IMR-90 (cell line): ENCODE data around the gene PSAPL1. TPM values are rescaled to one million over a fixed set of nuclear protein-coding genes. Genes with fewer than 3 reads are reported as not detected.

Source experiments
- ATAC-seq: fragments of 200-7000 bp; cut with Tn5 transposase; 2 replicates; pipeline ENCODE4 v1.9.1; 2020; ENCODE audit warnings: low read depth, mild to moderate bottlenecking, moderate library complexity
- BruUV-seq: library from RNA; stranded (reverse); fragments of 400-500 nt; replicated peaks from 2 replicates; lab custom pipeline; 2021; lab: Mats Ljungman, UMichigan
- CTCF ChIA-PET: fragments of 300-600 bp; formaldehyde crosslinking; extraction: SDS; loops from one replicate; lab custom pipeline; 2021; ENCODE audit warnings: antibody characterized with exemption; lab: Yijun Ruan, JAX
- POLR2A ChIA-PET: fragments of 300-600 bp; sonication (Branson Sonifier 250); formaldehyde crosslinking; loops from one replicate; lab custom pipeline; 2022; ENCODE audit warnings: antibody characterized with exemption; ENCODE audit not compliant: unreplicated experiment; lab: Charles Lee
- DNase-seq: peaks from one replicate; pipeline ENCODE4 v3.0.0; 2013
- H2AFZ ChIP-seq: replicated peaks from 2 replicates; pipeline ENCODE3; 2013; ENCODE audit warnings: low read length, mild to moderate bottlenecking; ENCODE audit not compliant: poor library complexity
- H2AK5ac ChIP-seq: 2 replicates; pipeline ENCODE4 v1.6.1; 2013; ENCODE audit warnings: low read depth, low read length, inconsistent platforms
- H2AK9ac ChIP-seq: replicated peaks from 2 replicates; pipeline ENCODE3; 2013; ENCODE audit warnings: mild to moderate bottlenecking, low read depth, low read length, moderate library complexity; ENCODE audit not compliant: poor library complexity
- H2BK120ac ChIP-seq: 2 replicates; pipeline ENCODE4 v1.6.1; 2013; ENCODE audit warnings: low read depth, low read length, inconsistent platforms
- H2BK15ac ChIP-seq: 3 replicates; pipeline ENCODE4 v1.6.1; 2013; ENCODE audit warnings: low read depth, low read length, inconsistent platforms
- H2BK20ac ChIP-seq: 2 replicates; pipeline ENCODE4 v1.6.1; 2013; ENCODE audit warnings: low read depth, mild to moderate bottlenecking, inconsistent platforms, low read length, moderate library complexity
- H2BK5ac ChIP-seq: 2 replicates; pipeline ENCODE4 v1.6.1; 2013; ENCODE audit warnings: mild to moderate bottlenecking, low read depth, low read length, inconsistent platforms; ENCODE audit not compliant: poor library complexity, severe bottlenecking
- H3K14ac ChIP-seq: replicated peaks from 2 replicates; pipeline ENCODE4 v1.6.1; 2013; ENCODE audit warnings: low read depth, low read length, inconsistent platforms
- H3K18ac ChIP-seq: 2 replicates; pipeline ENCODE4 v1.6.1; 2013; ENCODE audit warnings: low read depth, low read length, control low read depth
- H3K23ac ChIP-seq: 2 replicates; pipeline ENCODE4 v1.6.1; 2013; ENCODE audit warnings: low read depth, low read length, inconsistent platforms
- H3K27ac ChIP-seq: 2 replicates; pipeline ENCODE4 v1.5.1; 2013; ENCODE audit warnings: mild to moderate bottlenecking, control low read depth, low read length; ENCODE audit not compliant: insufficient read depth
- H3K27me3 ChIP-seq: 2 replicates; pipeline ENCODE4 v1.6.1; 2013; ENCODE audit warnings: low read length; ENCODE audit not compliant: control insufficient read depth, insufficient read depth
- H3K36me3 ChIP-seq: 2 replicates; pipeline ENCODE4 v1.6.1; 2013; ENCODE audit warnings: low read length, mixed read lengths; ENCODE audit not compliant: control insufficient read depth, insufficient read depth
- H3K4ac ChIP-seq: 2 replicates; pipeline ENCODE4 v1.6.1; 2013; ENCODE audit warnings: low read depth, low read length, inconsistent platforms
- H3K4me1 ChIP-seq: 2 replicates; pipeline ENCODE4 v1.6.1; 2013; ENCODE audit warnings: low read length, mixed read lengths; ENCODE audit not compliant: control insufficient read depth, insufficient read depth
- H3K4me2 ChIP-seq: 2 replicates; pipeline ENCODE4 v1.6.1; 2013; ENCODE audit warnings: low read depth, mild to moderate bottlenecking, control low read depth, low read length, moderate library complexity
- H3K4me3 ChIP-seq: 2 replicates; pipeline ENCODE4 v1.5.1; 2013; ENCODE audit warnings: low read depth, mild to moderate bottlenecking, control low read depth, low read length, moderate library complexity; ENCODE audit not compliant: insufficient read depth
- H3K56ac ChIP-seq: 2 replicates; pipeline ENCODE4 v1.6.1; 2013; ENCODE audit warnings: low read length, inconsistent platforms; ENCODE audit not compliant: insufficient read depth; ENCODE audit errors: extremely low read depth
- H3K79me1 ChIP-seq, 2 experiments: 2 replicates each; pipeline ENCODE4 v1.6.1; 2013; ENCODE audit warnings: low read length in 2 of 2, inconsistent platforms in 1 of 2, low read depth in 1 of 2
- H3K9ac ChIP-seq: 2 replicates; pipeline ENCODE4 v1.6.1; 2013; ENCODE audit warnings: low read depth, low read length, control low read depth
- H3K9me1 ChIP-seq: 2 replicates; pipeline ENCODE4 v1.6.1; 2013; ENCODE audit warnings: low read length, inconsistent platforms; ENCODE audit not compliant: insufficient read depth
- H3K9me3 ChIP-seq: 2 replicates; pipeline ENCODE4 v1.6.1; 2013; ENCODE audit warnings: low read length; ENCODE audit not compliant: control insufficient read depth, insufficient read depth
- H4K20me1 ChIP-seq: 2 replicates; pipeline ENCODE4 v1.6.1; 2013; ENCODE audit warnings: low read length, inconsistent platforms; ENCODE audit not compliant: insufficient read depth
- H4K5ac ChIP-seq: 2 replicates; pipeline ENCODE4 v1.6.1; 2013; ENCODE audit warnings: mild to moderate bottlenecking, low read depth, low read length, control low read depth
- H4K8ac ChIP-seq, 2 experiments: 2 replicates each; pipeline ENCODE4 v1.6.1; 2013; ENCODE audit warnings: low read depth in 2 of 2, low read length in 2 of 2, control low read depth in 1 of 2, inconsistent platforms in 1 of 2
- H4K91ac ChIP-seq: 2 replicates; pipeline ENCODE4 v1.6.1; 2013; ENCODE audit warnings: low read depth, low read length, inconsistent platforms; ENCODE audit not compliant: insufficient read depth
- CEBPB ChIP-seq: IDR thresholded peaks from 2 replicates; pipeline ENCODE4 v1.6.1; 2012; ENCODE audit warnings: low read depth, low read length, improper control_type of control experiment
- CHD1 ChIP-seq: IDR thresholded peaks from 2 replicates; pipeline ENCODE4 v1.6.1; 2012; ENCODE audit warnings: low read depth, low read length, improper control_type of control experiment
- ELK1 ChIP-seq: fragments of 150-350 bp; IDR thresholded peaks from 2 replicates; pipeline ENCODE4 v1.6.1; 2016; ENCODE audit warnings: low read depth, mild to moderate bottlenecking, low read length, moderate library complexity, borderline replicate concordance
- FOS ChIP-seq: fragments of 150-350 bp; IDR thresholded peaks from 2 replicates; pipeline ENCODE4 v1.6.1; 2016; ENCODE audit warnings: low read depth, low read length
- RAD21 ChIP-seq: IDR thresholded peaks from 2 replicates; pipeline ENCODE4 v1.6.1; 2012; ENCODE audit warnings: low read length, improper control_type of control experiment
- RCOR1 ChIP-seq: IDR thresholded peaks from 2 replicates; pipeline ENCODE4 v1.6.1; 2012; ENCODE audit warnings: mild to moderate bottlenecking, low read length, improper control_type of control experiment; ENCODE audit not compliant: insufficient replicate concordance
- RFX5 ChIP-seq: IDR thresholded peaks from 2 replicates; pipeline ENCODE4 v1.8.0; 2012; ENCODE audit warnings: low read depth, mild to moderate bottlenecking, low read length, moderate library complexity
- USF2 ChIP-seq: fragments of 150-350 bp; IDR thresholded peaks from 2 replicates; pipeline ENCODE4 v1.6.1; 2017; ENCODE audit warnings: mild to moderate bottlenecking, antibody characterized with exemption, low read length, low read depth
- WGBS, 2 experiments: methylation state at CpG; one replicate each; pipeline versions ENCODE4 v1.1.5 to v1.1.7; 2013; ENCODE audit warnings: missing lambda C conversion rate in 2 of 2; ENCODE audit not compliant: insufficient read length in 1 of 2; ENCODE audit errors: extremely low coverage in 2 of 2; 5-methylcytosine and 5-hydroxymethylcytosine counted together
- dilution Hi-C: fragments of 300-500 bp; cut with HindIII; formaldehyde crosslinking; loops from one replicate; pipeline ENCODE4 v1.14.3; 2018; ENCODE audit warnings: low sequenced_read_pairs; ENCODE audit not compliant: unreplicated experiment
- in situ Hi-C: fragments of 300-500 bp; cut with MboI; formaldehyde crosslinking; loops from 3 replicates; pipeline ENCODE4 v1.14.3; 2019; ENCODE audit warnings: low sequenced_read_pairs, inconsistent platforms, mixed read lengths
- intact Hi-C: fragments of 100-400 bp; cut with micrococcal nuclease; formaldehyde crosslinking; loops from 2 replicates; pipeline ENCODE4 v1.10.0; 2022
- polyA plus RNA-seq, 3 experiments: library from polyadenylated mRNA; depleted of rRNA; stranded (reverse); fragments of >200 nt; gene quantifications; 2 replicates each; pipeline ENCODE4 v1.2.3, GENCODE V29; 2012; ENCODE audit warnings: low replicate concordance in 1 of 3
- total RNA-seq: library from RNA; depleted of rRNA; stranded (reverse); fragments of >200 nt; gene quantifications from 2 replicates; pipeline ENCODE4 v1.2.3, GENCODE V29; 2012
- TF ChIP-seq, protein P1 (sequence below): conservative IDR thresholded peaks from 2 replicates; pipeline ENCODE4 v1.5.1; 2012; ENCODE audit warnings: mild to moderate bottlenecking, low read depth, low read length, improper control_type of control experiment

Gene PSAPL1
- total and polyA plus RNA-seq, 2 of the 4 experiments (the other 2 are of a cell fraction) = not detected

- H2BK120ac ChIP-seq = no peak overlapping the region
- no peak overlapping the region for H3K9ac ChIP-seq
- dilution Hi-C loops = no loop called here
- in situ Hi-C loops = no loop called here
- no peaks in the 10 kb centered on the region; the same call in 1 of the 2 replicates for H4K20me1 ChIP-seq
- no peak for ATAC-seq
- no peak for DNase-seq
- no peak overlapping the region for H2AFZ ChIP-seq
- H4K8ac ChIP-seq = no peak overlapping the region
- no peak overlapping the region for H3K4me2 ChIP-seq
- no peaks in the 10 kb centered on the region for H3K9me3 ChIP-seq
- H2AK9ac ChIP-seq = no peak overlapping the region
- intact Hi-C loops = no loop called here
- no peak overlapping the region for H3K18ac ChIP-seq
- peaks cover 33% of the 10 kb centered on the region for H3K27me3 ChIP-seq
- H4K91ac ChIP-seq = no peak overlapping the region
- no peak overlapping the region for H3K23ac ChIP-seq
- H2BK15ac ChIP-seq = no peak overlapping the region
- POLR2A ChIA-PET = no interaction called here
- WGBS, 2 experiments = no CpG with 5 or more reads among the region's 8 CpGs
- BruUV-seq = no TSS peak
- no peak overlapping the region for H3K4ac ChIP-seq
- H3K27ac ChIP-seq = no peak overlapping the region
- H3K36me3 ChIP-seq = no peaks in the 10 kb centered on the region
- H3K9me1 ChIP-seq = no peaks in the 10 kb centered on the region
- H3K79me1 ChIP-seq = no peaks in the 10 kb centered on the region
- no peak overlapping the region for H3K56ac ChIP-seq
- no peak overlapping the region for H2BK20ac ChIP-seq
- H3K4me3 ChIP-seq = no peak overlapping the region
- no peak overlapping the region for H2BK5ac ChIP-seq
- no peak overlapping the region for H4K5ac ChIP-seq
- no peaks in the 10 kb centered on the region for H3K4me1 ChIP-seq
- TF ChIP-seq, protein P1, sequence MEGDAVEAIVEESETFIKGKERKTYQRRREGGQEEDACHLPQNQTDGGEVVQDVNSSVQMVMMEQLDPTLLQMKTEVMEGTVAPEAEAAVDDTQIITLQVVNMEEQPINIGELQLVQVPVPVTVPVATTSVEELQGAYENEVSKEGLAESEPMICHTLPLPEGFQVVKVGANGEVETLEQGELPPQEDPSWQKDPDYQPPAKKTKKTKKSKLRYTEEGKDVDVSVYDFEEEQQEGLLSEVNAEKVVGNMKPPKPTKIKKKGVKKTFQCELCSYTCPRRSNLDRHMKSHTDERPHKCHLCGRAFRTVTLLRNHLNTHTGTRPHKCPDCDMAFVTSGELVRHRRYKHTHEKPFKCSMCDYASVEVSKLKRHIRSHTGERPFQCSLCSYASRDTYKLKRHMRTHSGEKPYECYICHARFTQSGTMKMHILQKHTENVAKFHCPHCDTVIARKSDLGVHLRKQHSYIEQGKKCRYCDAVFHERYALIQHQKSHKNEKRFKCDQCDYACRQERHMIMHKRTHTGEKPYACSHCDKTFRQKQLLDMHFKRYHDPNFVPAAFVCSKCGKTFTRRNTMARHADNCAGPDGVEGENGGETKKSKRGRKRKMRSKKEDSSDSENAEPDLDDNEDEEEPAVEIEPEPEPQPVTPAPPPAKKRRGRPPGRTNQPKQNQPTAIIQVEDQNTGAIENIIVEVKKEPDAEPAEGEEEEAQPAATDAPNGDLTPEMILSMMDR = no peak
- TF ChIP-seq CHD1 (no peak), RFX5 (no peak), RCOR1 (no peak), ELK1 (no peak), CEBPB (no peak), RAD21 (no peak), FOS (no peak), USF2 (no peak)
- H2AK5ac ChIP-seq = no peak overlapping the region
- no peak overlapping the region for H3K14ac ChIP-seq
- CTCF ChIA-PET = no interaction called here
Observed at GRCh38 chr4:7382634-7383014, 52.1 kb downstream of the PSAPL1 start.
